Epithelial cell of proximal tubule (primary cell): Measurements from ENCODE around the gene FAM240A. TPM values are rescaled to one million over a fixed set of nuclear protein-coding genes. Genes with fewer than 3 reads are reported as not detected.
"Not testable (repeated sequence)": the region's sequence is repeated elsewhere in the genome, so short reads cannot be mapped to it uniquely, and the experiment has no call there.

ENCODE experiments used
- DNase-seq: peaks from one replicate; pipeline ENCODE4 v3.0.0-alpha.2; 2011; ENCODE audit warnings: low read depth
- H3K4me3 ChIP-seq: 2 replicates; pipeline ENCODE4 v1.5.1; 2011; ENCODE audit warnings: low read depth, mild to moderate bottlenecking, low read length
- total RNA-seq: library from RNA; depleted of rRNA; stranded (reverse); fragments of >200 nt; gene quantifications from 2 replicates; pipeline ENCODE4 v1.2.3, GENCODE V29; 2015
- TF ChIP-seq, protein P1 (sequence below): conservative IDR thresholded peaks from 2 replicates; pipeline ENCODE4 v1.5.1; 2012; ENCODE audit warnings: low read depth, mild to moderate bottlenecking, low read length

Gene FAM240A
- total RNA-seq, 1 donor from 2014 or later = not detected

DNA sequence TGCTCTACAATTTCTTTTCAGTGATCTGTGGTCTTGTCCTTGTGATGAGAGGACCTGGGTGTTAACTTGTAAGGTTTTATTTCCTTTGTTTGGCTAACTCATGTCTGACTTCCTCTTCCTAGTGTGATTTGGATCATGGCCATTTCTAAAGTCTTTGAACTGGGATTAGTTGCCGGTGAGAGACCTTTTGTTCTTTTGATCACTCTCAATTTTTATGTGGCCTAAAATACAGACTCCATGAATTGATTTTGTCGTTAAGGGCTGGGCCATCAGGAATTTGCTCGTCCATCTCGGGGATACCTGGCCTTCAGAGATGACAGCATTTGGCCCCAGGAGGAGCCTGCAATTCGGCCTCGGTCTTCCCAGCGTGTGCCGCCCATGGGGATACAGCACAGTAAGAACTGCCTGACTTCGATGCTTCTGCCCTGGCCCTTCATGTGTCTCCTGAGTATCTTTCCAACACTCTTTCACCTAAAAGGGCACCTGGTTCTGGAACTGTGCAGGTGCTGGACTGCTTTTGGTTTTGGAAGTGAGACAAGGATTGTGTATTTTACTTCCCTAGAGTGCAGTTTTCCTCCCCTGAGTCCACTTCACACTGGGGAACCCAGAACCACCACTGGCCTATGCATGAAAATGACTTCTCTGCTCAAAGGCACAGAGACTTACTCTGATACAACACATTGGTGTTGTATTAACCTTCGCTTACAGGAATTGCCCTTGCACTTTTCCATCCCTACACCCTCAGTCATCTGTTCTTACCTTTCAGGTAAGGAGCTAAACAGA is 33.2 kb upstream of the FAM240A start:
- TF ChIP-seq, protein P1, sequence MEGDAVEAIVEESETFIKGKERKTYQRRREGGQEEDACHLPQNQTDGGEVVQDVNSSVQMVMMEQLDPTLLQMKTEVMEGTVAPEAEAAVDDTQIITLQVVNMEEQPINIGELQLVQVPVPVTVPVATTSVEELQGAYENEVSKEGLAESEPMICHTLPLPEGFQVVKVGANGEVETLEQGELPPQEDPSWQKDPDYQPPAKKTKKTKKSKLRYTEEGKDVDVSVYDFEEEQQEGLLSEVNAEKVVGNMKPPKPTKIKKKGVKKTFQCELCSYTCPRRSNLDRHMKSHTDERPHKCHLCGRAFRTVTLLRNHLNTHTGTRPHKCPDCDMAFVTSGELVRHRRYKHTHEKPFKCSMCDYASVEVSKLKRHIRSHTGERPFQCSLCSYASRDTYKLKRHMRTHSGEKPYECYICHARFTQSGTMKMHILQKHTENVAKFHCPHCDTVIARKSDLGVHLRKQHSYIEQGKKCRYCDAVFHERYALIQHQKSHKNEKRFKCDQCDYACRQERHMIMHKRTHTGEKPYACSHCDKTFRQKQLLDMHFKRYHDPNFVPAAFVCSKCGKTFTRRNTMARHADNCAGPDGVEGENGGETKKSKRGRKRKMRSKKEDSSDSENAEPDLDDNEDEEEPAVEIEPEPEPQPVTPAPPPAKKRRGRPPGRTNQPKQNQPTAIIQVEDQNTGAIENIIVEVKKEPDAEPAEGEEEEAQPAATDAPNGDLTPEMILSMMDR = no peak
- H3K4me3 ChIP-seq = no peak overlapping the region
- no peak for DNase-seq

DNA sequence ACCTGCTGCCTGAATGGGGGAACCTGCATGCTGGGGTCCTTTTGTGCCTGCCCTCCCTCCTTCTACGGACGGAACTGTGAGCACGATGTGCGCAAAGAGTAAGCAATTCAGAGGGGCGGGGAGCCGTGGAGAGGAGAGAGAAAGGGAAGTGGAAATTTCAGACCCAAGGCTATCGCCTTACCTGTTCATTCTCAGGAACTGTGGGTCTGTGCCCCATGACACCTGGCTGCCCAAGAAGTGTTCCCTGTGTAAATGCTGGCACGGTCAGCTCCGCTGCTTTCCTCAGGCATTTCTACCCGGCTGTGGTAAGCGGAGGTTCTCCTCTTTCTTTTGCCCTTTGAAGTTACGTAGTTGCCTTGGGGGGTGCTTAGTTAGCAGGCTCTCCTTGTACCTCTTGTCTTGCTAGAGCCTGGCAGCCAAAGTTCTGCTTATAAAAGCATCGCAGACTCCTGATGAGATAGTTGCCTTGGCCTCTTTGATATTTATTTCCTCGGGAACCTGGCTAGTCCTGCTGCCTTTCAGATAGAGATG is 32.5 kb upstream of the FAM240A start:
- no peak for DNase-seq
- H3K4me3 ChIP-seq = no peak overlapping the region
- TF ChIP-seq, protein P1 = no peak

DNA sequence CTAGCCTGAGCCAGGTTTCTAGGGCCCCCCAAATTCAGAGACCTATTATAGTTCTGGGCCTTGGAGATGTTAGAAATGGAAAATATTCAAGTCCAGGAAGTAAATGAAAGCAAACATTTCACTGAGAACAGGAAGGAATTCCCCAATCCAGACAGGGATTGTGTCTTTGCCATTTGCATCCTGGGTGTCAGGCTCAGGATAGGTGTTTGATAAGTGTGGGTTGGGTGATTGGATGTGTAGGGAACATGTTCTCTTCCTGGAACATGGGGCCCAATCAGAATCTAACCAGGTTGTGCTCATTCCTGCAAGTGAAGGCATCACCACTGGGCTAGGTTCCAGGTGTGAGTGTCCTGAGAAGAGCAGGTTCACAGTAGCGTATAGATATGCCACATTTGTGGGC is 31.6 kb upstream of the FAM240A start:
- TF ChIP-seq, protein P1 = no peak
- no peak for DNase-seq
- H3K4me3 ChIP-seq = no peak overlapping the region

DNA sequence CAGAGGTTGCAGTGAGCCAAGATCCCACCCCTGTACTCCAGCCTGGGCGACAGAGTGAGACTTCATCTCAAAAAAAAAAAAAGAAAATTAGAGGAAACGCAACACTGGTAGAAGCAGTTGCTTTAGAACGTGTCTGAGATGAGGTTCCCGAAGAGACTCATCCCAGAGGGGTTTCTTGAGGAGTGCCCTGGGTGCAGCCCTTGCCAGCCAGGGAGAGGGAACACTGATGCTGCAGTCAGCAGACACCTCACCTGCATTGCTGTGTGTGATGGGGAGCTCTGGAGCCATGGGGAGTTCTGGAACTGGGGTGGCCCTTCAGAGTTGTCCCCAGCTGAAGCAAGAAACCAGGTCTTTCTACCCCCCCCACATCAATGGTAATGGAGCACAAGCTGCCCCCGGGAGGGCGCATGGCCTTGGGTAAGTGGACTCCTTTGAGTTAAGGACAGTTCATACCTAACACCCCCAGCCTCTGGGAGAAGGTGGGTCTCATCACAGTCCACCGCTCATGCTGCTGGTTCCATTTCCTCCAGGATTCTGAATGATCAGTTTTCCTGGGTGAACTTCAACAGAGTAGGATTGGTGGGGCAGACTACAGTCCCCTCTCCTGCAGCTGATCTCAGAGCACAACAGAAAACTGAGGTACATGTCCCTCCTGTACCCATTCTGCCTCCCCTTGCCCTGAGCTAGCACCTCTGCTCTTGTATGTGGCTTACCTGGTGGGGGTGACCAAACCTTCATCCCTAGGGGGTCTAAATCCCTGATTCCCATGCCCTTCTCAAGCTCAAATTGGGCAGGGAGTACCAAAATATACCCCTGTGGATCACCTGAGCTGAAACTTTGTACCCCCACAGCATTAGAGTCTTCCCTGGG is 27.5 kb upstream of the FAM240A start:
- TF ChIP-seq, protein P1 = no peak
- DNase-seq = no peak
- H3K4me3 ChIP-seq = no peak overlapping the region

DNA sequence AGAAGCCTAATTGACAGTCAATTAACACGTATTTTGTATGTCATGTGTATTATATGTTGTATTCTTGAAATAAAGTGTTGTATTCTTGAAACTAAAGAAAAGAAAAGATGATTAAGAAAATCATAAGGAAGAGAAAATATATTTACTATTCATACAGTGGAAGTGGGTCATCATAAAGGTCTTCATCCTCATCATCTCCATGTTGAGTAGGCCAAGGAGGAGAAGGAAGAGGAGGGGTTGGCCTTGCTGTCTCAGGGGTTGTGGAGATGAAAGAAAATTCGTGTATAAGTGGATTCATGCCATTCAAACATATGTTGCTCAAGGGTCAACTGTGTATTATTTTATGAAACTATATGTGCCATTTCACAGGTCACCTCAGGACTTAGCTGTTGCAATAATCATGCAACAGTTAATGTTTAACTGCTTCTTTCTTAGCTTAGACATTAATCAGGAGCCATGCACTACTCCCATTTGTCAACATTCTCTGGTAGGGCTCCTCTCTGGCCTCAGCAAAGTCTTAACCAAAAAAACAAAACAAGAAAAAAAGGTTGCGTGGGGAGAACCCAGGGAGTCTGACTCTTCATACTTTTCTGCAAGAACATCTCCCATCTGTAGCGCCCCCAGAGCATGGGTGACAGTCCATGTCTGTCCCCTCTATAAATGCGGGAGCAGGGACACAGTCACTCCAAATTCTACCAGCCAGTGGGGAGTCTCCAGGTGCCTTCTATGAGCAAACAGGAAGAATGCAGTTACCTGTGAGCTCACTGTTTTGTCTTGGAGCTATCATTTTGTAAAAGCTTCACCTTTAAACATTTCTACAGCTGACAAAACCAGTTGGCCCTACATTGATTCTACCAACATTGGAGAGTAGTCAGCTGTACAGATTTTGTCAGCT is 26.3 kb upstream of the FAM240A start:
- TF ChIP-seq, protein P1 = no peak
- H3K4me3 ChIP-seq = no peak overlapping the region
- DNase-seq = peak; percentile 39

DNA sequence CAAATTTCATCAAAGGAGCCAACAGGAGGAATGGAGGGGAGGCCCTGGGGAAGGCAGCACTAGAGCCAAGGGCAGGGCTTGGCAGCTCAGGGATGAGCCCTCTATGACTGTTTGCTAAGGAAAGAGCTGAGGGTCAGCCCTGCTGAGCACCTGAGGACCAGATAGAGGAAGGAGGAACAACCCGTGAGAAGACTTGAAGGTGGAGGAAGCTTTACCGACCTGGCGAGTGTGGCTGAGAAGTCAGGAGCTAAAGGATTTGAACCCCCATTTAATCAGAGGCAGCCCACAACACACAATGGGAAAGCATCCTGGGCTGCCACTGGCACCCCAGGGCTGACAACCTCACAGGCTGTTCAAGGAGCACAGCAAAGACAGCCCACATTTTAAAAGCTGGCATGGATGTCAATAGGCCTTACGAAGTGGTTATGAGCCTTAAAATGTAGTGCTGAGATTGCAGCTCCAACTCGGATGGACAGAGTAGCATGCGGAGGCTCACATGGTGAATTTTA is 25.5 kb upstream of the FAM240A start:
- H3K4me3 ChIP-seq = no peak overlapping the region
- DNase-seq = no peak
- TF ChIP-seq, protein P1 = no peak

DNA sequence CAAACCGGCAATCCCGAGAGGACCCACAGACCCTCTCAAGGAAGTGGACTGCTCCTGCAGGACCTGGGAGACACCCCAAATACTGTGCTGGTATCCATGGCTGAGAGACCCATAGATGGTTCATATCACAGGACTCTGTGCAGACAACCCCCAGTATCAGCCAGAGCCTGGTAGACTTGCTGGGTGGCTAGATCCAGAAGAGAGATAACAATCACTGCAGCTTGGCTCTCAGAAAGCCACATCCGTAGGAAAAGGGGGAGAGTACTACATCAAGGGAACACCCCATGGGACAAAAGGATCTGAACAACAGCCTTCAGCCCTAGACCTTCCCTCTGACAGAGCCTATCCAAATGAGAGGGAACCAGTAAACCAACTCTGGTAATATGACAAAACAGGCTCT is 25.1 kb upstream of the FAM240A start:
- not testable (repeated sequence) for H3K4me3 ChIP-seq, DNase-seq
